Dermis blood vessel endothelial cell (primary cell): ENCODE results near the gene PDE4B. TPM values are rescaled to one million over a fixed set of nuclear protein-coding genes. Genes with fewer than 3 reads are reported as not detected.
A peak's percentile ranks its signal among the peaks of the same experiment; 100 is the strongest.

Experiments
- DNase-seq: peaks from one replicate; pipeline ENCODE4 v3.0.0; 2010
- total RNA-seq: library from RNA; depleted of rRNA; stranded (reverse); fragments of >200 nt; gene quantifications from 2 replicates; pipeline ENCODE4 v1.2.3, GENCODE V29; 2014

The PDE4B gene
- total RNA-seq: 156 and 222 TPM in 2 replicates

DNA sequence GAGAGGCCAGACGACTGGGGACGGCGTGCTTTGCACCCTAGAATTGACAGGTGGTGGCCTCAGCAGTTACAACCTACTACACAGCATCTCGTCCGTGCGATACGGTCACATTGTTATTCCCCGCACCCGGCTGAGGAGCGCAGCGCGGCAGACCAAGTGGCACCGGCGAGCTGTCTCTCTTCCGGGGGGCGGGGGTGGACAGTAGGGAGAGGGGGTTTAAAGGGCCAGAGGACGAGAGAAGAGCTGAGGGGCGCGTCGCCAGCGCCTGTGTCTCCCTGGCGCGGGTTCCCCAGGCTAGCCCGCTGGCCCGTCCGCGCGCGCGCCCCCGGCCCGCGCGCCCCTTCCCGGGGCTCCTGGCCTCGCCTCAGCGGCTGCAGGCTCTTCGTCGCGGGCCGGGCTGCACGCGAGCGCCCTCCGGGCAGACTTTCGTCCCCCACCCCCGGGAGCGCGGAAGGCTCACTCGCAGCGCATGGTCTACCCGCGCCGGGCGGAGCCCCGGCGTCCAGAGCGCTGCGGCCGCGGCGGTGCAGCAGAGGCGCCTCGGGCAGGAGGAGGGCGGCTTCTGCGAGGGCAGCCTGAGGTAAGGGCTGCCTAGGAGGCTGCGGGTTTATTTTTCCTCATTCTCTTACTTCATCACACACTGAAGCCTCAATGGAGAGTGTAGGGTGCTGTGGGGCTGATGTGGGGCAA lies at the start of gene PDE4B:
Gene PDE4B, plus strand, starts transcription at position 227 of the 690 bp plus-strand sequence.
- peak; percentile 23 for DNase-seq

- DNase-seq: no peak
These were observed 48.0 kb upstream of the PDE4B start for GRCh38 chr1:65744731-65745130.

DNA sequence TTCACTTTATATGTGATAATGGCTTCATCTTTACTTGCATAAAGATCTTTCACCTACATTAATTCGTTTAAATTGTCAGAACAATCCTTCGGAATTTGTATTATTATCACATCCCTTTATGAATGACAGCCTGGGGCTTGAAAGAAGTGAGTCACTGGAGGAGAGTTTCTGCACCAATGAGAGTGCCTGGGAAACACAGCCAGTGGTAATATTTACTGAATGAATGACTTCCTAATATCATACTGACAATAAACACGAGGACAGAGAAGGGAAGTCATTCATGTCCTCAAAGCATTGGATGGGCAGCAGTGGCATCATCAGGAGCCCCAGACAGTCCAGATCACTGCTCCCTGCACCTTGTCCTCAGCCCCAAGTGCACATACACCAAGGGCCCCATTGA lies 40.7 kb upstream of the PDE4B start:
- DNase-seq: no peak

DNA sequence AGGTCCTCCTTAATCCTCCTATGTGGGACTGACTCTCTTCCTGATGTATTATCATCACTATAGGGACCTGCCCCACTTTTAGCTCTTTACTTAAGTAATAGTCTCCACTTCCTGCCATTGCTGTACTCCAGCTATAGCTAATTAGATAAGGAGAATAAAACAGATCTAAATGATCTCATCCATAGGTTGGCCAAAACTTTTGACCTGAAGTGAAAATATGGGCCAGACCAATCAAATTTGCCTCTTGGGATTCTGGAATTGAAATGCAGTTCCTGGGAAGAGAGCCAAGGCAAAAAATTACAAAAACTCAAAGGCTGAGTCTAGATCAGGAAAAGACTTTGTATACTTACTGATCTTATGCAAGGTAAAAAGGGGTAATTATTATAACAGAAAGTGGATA lies 36.1 kb upstream of the PDE4B start:
- DNase-seq: no peak

DNA sequence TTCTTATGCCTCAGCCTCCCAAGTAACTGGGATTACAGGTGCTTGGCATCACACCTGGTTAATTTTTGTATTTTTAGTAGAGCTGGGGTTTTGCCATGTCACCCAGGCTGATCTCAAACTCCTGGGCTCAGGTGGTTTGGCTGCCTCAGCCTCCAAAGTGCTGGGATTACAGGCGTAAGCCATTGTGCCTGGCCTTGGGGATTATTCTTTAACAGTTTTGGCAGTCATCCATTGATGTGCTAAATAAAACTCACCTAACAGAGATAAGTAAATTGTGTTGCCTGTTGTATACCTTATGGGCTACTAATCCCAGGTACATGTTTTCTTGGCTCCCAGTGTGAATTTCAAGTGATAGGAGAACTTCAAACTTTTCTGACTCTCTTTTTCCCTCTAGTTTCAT lies 35.2 kb upstream of the PDE4B start:
- DNase-seq: no peak

DNA sequence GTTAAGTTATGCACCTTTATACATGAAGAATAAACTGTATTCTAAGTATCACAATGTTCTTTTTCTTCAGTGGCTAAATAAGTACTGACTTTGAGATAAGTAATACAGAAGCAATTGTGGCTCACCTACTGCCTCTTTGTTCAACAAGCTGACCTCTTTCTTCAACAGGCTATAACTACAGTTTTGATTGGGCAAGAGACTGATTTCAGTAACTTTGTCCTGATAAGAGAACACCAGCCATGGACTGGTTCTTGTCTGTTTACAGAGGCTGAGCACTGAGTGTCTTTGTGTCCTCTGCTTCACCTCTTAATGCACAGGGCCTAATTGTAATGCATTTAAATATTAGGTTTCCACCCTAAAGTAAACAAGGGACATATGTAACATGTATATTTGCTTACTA lies 34.6 kb upstream of the PDE4B start:
- no peak for DNase-seq

GRCh38 chr1:65759516-65759915 lies 33.2 kb upstream of the PDE4B start:
- DNase-seq: no peak

DNA sequence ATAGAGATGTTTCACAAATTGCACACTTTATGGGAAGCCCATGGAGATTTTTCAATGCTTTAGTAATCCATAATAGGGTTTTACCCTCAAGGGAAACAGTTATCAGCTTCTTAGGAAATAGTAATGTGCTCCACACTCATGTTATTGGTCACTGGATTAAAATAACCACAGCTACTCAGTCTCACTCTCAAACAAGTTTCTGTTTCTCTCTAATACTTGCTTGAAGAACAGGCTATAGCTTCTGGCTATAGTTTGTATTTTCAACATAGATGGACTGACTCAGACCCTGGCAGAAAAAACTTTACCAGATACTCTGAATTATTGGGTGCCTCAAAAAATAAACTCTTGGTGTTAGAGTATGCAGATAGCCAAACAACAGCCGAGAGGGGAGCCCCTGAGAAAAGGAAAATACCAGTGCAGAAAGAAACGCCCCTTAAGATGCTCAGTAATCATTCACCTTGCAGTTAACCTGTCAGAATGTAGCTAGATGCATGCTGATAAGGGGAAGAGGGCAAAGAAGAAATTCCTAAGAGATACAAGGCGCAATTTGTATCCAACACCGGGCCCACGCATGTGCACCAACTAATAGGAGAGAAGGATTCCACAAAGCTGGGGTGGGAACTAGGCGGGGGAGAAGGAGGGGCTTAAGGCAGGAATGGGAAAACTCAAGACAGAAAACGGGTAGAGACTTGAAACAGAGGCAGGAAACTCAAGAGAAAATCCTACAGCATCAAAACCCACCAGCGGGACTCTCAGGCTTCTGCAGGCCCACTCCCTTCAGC lies 30.4 kb upstream of the PDE4B start:
- DNase-seq: no peak

DNA sequence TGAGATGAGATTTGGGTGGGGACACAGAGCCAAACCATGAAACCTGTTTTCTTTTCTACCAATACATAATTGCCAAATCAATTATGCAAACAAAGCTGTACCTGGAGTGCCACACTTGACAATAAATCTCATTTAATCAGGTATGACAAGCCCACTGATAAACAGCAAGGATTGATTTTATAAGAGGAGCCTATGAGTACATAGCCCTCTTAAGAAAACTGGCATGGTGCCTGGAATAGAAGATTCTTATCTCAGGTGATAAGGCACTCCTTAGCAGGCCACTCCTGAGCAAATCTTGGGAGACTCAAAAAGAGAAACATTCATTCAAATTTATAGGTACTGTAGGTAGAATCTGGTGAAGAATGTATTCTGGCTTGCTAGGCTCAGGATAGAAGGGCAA lies 28.6 kb upstream of the PDE4B start:
- no peak for DNase-seq

DNA sequence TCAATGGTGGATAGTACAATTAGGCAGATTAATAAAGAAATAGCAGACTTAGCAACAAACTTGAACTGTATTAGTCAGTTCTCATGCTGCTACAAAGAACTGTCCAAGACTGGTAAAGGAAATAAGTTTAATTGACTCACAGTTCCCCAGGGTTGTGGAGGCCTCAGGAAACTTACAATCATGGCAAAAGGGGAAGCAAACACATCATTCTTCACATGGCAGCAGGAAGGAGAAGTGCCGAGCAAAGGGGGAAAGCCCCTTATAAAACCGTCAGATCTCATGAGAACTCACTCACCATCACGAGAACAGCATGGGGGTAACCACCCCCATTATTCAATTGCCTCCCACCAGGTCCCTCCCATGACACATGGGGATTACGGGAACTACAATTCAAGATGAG lies 27.1 kb upstream of the PDE4B start:
- DNase-seq: no peak

DNA sequence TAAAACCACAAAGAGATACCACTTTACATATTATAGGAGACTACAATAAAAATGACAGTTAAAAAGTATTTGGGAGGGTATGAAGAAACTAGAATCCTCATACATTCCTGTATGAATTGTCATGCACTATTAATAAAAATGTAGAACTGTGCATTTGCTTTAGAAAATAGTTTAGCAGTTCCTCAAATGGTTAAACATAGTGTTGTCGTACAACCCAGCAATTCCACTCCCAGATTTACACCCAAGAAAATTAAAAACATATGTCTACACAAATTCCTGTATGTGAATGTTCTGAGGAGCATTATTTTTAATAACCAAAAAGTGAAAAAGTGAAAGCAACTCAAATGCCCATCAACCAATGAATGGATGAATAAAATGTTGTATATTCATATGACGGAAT lies 23.1 kb upstream of the PDE4B start:
- no peak for DNase-seq

GRCh38 chr1:65772607-65773006 lies 20.1 kb upstream of the PDE4B start:
- peak; percentile 30 for DNase-seq

- DNase-seq: no peak
These were observed 19.1 kb upstream of the PDE4B start for GRCh38 chr1:65773391-65774123.

- DNase-seq: no peak
These were observed 3.9 kb upstream of the PDE4B start for GRCh38 chr1:65788762-65789161.

- DNase-seq: no peak
These were observed 1.3 kb upstream of the PDE4B start for GRCh38 chr1:65791396-65791795.

GRCh38 chr1:65791801-65792668 lies 660 bp upstream of the PDE4B start:
- peak; percentile 9 for DNase-seq

- DNase-seq: peak; percentile 5
These were observed 651 bp downstream of the PDE4B start for GRCh38 chr1:65793359-65793732.

DNA sequence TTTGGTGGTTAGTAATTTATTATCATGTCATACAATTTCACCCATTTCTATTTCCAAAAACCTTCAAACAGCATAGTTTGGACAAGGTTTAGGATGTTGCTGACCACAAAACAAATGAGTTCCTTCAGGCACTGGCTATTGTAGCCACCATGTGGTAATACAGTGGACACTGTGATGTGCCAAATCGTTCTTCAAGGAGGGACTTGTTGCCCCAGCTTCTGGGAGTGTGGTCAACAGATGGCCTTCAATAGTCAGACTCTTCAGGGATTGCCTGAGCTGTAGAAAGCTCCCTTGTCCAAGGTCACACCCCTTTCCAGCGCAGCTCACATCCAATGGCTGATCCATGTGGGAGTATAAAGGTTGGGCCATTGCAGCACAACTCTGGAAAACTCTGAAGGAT lies 2.6 kb downstream of the PDE4B start:
- no peak for DNase-seq

GRCh38 chr1:65799601-65800000 lies 6.9 kb downstream of the PDE4B start:
- no peak for DNase-seq

DNA sequence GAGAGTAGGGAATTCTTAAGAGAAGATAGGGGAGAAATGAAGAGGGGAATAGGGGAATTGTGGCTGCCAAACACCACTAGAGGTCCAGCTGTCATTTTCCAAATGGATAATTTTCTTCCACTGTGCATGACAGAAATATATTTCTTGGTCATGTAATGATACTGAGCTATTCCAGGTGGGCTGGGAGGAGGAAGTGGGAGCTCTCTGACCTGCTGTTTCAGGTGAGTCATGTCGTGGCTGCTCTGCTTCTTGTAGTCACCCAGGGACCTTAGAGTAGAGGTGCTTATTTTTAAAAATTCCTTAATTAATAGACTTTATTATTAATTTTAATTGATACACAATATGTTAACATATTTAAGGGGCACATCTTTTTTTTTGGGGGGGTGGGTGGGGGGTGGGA lies 11.9 kb downstream of the PDE4B start:
- DNase-seq: no peak

DNA sequence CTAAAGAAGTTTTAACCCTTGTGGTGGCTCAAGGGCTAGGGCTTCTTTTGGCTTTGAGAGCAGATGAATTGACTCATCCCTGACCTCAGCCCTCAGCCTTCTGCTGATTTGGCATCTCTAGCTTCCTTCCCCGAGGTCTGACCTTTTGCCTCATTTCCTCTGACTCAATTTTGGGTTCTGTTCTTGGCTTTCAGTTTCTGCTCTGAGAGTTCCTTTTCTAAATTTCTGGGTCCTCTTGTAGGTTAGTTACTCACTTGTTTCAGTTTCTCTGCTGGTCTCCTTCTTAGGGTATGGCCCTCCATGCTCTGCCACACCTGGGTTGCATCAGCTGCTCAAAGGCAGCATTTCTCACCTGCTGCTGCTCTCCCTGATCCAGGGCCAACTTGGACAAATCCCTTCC lies 19.4 kb downstream of the PDE4B start:
- peak; percentile 85 for DNase-seq

- peak; percentile 22 for DNase-seq
These were observed 21.3 kb downstream of the PDE4B start for GRCh38 chr1:65813956-65814355.

GRCh38 chr1:65814752-65815151 lies 22.1 kb downstream of the PDE4B start:
- DNase-seq: no peak
